22Rv1 (cell line): ENCODE measurements around the gene UNC79.

Experiments
- ZFX ChIP-seq: fragments of 450-650 bp; IDR thresholded peaks from 2 replicates; pipeline ENCODE4 v1.6.1; 2017; ENCODE audit warnings: antibody characterized with exemption, borderline replicate concordance
- TF ChIP-seq, protein P1 (sequence below): fragments of 450-650 bp; IDR thresholded peaks from 2 replicates; pipeline ENCODE4 v1.5.1; 2017; ENCODE audit warnings: mild to moderate bottlenecking

DNA sequence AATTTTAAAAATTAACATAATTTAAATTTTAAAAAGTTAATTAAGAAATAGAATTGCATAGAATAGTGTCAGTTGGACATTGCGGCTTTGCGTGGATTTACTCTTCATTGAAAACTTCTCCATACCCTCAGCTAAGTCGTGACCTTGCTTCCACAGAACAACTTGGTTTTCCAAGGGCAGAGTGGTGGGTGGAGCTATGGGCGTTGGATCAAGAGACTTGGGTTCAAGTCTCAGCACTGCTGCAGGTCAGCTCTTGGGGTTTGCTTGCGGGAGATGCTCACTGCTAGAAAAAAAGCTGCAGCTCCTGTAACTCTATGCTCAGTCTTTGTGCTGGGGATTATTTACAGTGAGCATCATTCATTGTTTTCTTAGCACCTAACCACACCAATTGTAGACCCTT lies 223.9 kb downstream of the UNC79 start:
- TF ChIP-seq, protein P1, sequence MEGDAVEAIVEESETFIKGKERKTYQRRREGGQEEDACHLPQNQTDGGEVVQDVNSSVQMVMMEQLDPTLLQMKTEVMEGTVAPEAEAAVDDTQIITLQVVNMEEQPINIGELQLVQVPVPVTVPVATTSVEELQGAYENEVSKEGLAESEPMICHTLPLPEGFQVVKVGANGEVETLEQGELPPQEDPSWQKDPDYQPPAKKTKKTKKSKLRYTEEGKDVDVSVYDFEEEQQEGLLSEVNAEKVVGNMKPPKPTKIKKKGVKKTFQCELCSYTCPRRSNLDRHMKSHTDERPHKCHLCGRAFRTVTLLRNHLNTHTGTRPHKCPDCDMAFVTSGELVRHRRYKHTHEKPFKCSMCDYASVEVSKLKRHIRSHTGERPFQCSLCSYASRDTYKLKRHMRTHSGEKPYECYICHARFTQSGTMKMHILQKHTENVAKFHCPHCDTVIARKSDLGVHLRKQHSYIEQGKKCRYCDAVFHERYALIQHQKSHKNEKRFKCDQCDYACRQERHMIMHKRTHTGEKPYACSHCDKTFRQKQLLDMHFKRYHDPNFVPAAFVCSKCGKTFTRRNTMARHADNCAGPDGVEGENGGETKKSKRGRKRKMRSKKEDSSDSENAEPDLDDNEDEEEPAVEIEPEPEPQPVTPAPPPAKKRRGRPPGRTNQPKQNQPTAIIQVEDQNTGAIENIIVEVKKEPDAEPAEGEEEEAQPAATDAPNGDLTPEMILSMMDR = no peak
- no peak for TF ChIP-seq ZFX
